ENCODE data around the gene YTHDC1. TPM values are rescaled to one million over a fixed set of nuclear protein-coding genes. Genes with fewer than 3 reads are reported as not detected.

Gene YTHDC1
- total and polyA plus RNA-seq, 4 donors: 37.8 to 103 (median 66.8) TPM

DNA sequence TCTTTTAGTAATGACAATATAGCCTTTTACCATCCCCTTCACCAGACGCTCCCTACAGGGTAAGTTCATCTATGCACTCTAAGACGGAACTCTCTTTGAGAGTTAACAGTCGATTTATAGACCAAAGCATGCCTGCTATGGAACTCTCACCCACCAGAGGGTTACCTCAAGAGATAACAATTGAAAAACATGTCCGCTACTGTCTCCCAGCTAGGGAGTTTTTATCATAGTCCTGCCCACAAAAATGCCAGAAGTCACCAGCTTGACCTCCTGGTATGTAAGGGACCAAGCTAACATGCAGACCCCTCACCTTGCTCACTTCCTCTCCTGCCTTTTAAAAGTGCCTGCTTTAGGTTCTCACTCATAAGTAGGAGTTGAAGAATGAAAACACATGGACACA is 16.7 kb upstream of the YTHDC1 start:
- Histone ChIP-seq H3K36me3 (ENCODE audit: control insufficient read depth in 1 of 2, insufficient read depth in 2 of 2, low read length in 1 of 2) (no peaks in the 10 kb centered on the region), H3K27me3 (ENCODE audit: control insufficient read depth in 1 of 2, insufficient read depth in 2 of 2, low read length in 1 of 2) (no peaks in the 10 kb centered on the region), H3K4me3 (ENCODE audit: low read length in 2 of 2) (no peak overlapping the region), H3K9me3 (ENCODE audit: control insufficient read depth, low read length) (no peaks in the 10 kb centered on the region), H3K4me1 (ENCODE audit: control insufficient read depth in 1 of 2, insufficient read depth in 2 of 2, low read length in 2 of 2) (no peaks in the 10 kb centered on the region), H3K27ac (ENCODE audit: low read depth in 1 of 2, low read length in 2 of 2) (no peak overlapping the region)
- intact Hi-C loops (cut with DNase I): no loop called here
- WGBS, 2 donors: 86 to 91% methylated on average over 4 of the region's 4 CpGs
- no peak for DNase-seq
- no peak for ATAC-seq (ENCODE audit: low FRiP score)

DNA sequence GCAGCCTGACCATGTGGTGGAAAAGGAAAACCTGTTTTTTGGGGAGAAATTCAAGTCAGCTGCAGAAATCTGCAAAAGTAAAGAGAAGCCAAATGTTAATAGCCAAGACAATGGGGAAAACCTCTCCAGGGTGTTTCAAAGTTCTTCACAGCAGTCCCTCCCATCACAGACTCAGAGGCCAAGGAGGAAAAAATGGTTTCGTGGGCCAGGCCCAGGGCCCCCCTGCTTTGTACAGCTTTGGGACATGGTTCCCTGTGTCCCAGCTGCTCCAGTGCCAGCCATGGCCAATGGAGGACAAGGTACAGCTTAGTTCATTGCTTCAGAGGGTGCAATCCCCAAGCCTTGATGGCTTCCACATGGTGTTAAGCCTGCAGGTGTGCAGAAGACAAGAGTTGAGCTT is 15.2 kb upstream of the YTHDC1 start:
- intact Hi-C loops (cut with DNase I): no loop called here
- ATAC-seq (ENCODE audit: low FRiP score): no peak
- 85 to 95% methylated on average over 1 of the region's 1 CpG for WGBS, 2 donors

DNA sequence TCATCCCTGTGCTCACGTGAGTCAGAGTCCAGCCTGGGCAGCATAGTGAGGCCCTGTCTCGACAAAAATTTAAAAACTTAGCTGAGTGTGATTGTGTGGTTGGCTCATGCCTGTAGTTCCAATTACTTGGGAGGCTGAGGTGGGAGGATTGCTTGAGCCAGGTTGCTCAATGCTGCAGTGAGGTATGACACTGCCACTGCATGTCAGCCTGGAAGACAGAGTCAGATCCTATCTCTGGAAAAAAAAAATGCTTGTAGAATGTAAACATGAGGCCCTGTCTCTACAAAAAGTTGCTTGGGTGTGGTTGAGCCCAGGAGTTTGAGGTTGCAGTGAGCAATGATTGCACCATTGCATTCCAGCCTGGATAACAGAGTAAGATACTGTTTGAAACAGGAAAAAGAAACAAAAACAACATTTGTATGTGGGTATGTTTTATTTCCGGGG is 11.3 kb upstream of the YTHDC1 start:
- H3K9me3 ChIP-seq (ENCODE audit: control insufficient read depth, low read length): no peaks in the 10 kb centered on the region
- ATAC-seq (ENCODE audit: low FRiP score) (no peak), DNase-seq (no peak)
- no peaks in the 10 kb centered on the region for H3K27me3 ChIP-seq (ENCODE audit: control insufficient read depth in 1 of 2, insufficient read depth in 2 of 2, low read length in 1 of 2)
- H3K36me3 ChIP-seq (ENCODE audit: control insufficient read depth in 1 of 2, insufficient read depth in 2 of 2, low read length in 1 of 2): no peaks in the 10 kb centered on the region
- no peak overlapping the region for H3K4me3 ChIP-seq (ENCODE audit: low read length in 2 of 2)
- intact Hi-C loops (cut with DNase I): loop anchor here in 1 of 2 donors (5.0 kb wide), 1 partner anchor 54 kb away; no protein-coding TSS in a partner anchor
- no peaks in the 10 kb centered on the region for H3K4me1 ChIP-seq (ENCODE audit: control insufficient read depth in 1 of 2, insufficient read depth in 2 of 2, low read length in 2 of 2)
- 82 to 87% methylated on average over 3 of the region's 3 CpGs for WGBS, 2 donors
- H3K27ac ChIP-seq (ENCODE audit: low read depth in 1 of 2, low read length in 2 of 2): no peak overlapping the region

More for the DNA sequence above, 15.2 kb upstream of the YTHDC1 start:
- Histone ChIP-seq H3K4me3 (ENCODE audit: low read length in 2 of 2) (no peak overlapping the region), H3K4me1 (ENCODE audit: control insufficient read depth in 1 of 2, insufficient read depth in 2 of 2, low read length in 2 of 2) (no peaks in the 10 kb centered on the region), H3K27me3 (ENCODE audit: control insufficient read depth in 1 of 2, insufficient read depth in 2 of 2, low read length in 1 of 2) (no peaks in the 10 kb centered on the region), H3K9me3 (ENCODE audit: control insufficient read depth, low read length) (no peaks in the 10 kb centered on the region), H3K36me3 (ENCODE audit: control insufficient read depth in 1 of 2, insufficient read depth in 2 of 2, low read length in 1 of 2) (no peaks in the 10 kb centered on the region), H3K27ac (ENCODE audit: low read depth in 1 of 2, low read length in 2 of 2) (no peak overlapping the region)
- DNase-seq: no peak

DNA sequence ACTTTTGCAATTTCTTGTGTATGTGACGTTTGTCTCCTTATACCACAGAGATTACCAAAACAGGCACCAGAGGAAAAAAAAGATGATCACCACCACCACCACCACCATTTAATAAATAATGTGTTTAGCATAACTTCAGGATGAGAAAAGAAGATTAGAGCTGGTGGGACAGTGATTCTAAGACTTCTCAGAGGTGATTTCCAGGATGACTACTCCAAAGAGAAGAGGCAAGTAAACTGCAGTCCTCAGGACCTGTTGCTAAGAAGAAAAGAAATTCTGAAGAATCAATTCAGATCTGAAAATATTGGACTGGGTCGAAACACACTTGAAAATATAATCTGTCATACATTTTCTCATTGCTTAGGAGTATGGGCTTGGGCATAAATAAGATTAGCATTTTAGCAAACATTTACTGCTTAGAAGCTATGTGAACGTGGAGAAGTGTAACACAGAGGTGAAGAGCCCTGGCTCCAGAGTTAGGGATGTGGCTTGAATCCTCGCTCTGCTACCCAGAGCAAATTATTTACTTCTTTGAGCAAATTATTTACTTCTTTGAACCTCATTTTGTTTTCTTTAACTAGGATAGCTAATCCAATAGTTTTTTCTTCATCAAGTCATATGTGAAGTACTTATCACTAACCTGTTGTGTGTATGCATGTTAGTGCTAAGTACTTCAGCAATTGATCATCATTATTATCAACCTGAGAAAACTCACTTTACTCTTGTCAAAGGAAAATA is 10.5 kb upstream of the YTHDC1 start:
- no peaks in the 10 kb centered on the region for H3K36me3 ChIP-seq (ENCODE audit: control insufficient read depth in 1 of 2, insufficient read depth in 2 of 2, low read length in 1 of 2)
- no peak overlapping the region for H3K4me3 ChIP-seq (ENCODE audit: low read length in 2 of 2)
- WGBS, 2 donors: 74 to 80% methylated on average over 4 of the region's 4 CpGs
- DNase-seq (no peak), ATAC-seq (ENCODE audit: low FRiP score) (no peak)
- H3K27me3 ChIP-seq (ENCODE audit: control insufficient read depth in 1 of 2, insufficient read depth in 2 of 2, low read length in 1 of 2): no peaks in the 10 kb centered on the region
- no peak overlapping the region for H3K27ac ChIP-seq (ENCODE audit: low read depth in 1 of 2, low read length in 2 of 2)
- no peaks in the 10 kb centered on the region for H3K4me1 ChIP-seq (ENCODE audit: control insufficient read depth in 1 of 2, insufficient read depth in 2 of 2, low read length in 2 of 2)
- no peaks in the 10 kb centered on the region for H3K9me3 ChIP-seq (ENCODE audit: control insufficient read depth, low read length)
- intact Hi-C loops (cut with DNase I): loop anchor here in 1 of 2 donors (5.0 kb wide), 1 partner anchor 53 kb away; no protein-coding TSS in a partner anchor

DNA sequence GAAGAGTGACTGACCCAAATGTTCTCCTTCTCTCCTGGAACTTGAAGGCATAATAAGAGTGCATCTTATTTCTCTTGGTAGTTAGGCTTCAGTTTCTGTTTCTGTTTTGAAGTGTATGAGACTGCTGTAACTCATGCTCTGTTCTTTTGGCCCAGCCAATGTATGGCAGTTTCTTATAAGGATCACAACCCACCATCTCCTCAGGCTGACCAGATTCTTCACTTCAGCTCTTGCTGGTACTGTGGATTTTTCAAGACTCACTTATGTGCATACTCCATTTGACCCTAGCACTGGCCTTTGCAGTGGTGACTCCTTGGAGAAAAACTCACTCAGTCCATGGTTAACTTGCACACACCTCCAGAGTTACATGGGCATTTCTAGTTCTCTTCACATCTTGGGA is 9.6 kb upstream of the YTHDC1 start:
- Histone ChIP-seq H3K27ac (ENCODE audit: low read depth in 1 of 2, low read length in 2 of 2) (no peak overlapping the region), H3K27me3 (ENCODE audit: control insufficient read depth in 1 of 2, insufficient read depth in 2 of 2, low read length in 1 of 2) (no peaks in the 10 kb centered on the region), H3K4me3 (ENCODE audit: low read length in 2 of 2) (no peak overlapping the region), H3K4me1 (ENCODE audit: control insufficient read depth in 1 of 2, insufficient read depth in 2 of 2, low read length in 2 of 2) (no peaks in the 10 kb centered on the region), H3K9me3 (ENCODE audit: control insufficient read depth, low read length) (no peaks in the 10 kb centered on the region), H3K36me3 (ENCODE audit: control insufficient read depth in 1 of 2, insufficient read depth in 2 of 2, low read length in 1 of 2) (no peaks in the 10 kb centered on the region)
- intact Hi-C loops (cut with DNase I): no loop called here
- DNase-seq (no peak), ATAC-seq (ENCODE audit: low FRiP score) (no peak)

DNA sequence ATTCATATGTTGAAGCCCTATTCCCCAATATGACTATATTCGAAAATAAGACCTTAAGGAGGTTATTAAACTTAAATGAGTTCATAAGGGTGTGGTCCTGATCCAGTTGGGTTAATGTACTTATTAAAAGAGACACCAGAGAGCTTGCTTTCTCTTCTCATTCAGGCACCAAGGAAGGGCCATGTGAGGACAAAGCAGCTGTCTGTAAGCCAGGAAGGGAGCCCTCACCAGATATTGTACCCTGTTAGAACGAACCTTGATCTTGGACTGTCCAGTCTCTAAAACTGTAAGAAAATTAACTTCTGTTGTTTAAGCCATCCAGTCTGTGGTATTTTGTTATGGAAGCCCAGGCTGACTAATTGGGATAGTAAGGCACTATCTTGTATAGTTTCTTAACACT is 9.1 kb upstream of the YTHDC1 start:
- Histone ChIP-seq H3K4me1 (ENCODE audit: control insufficient read depth in 1 of 2, insufficient read depth in 2 of 2, low read length in 2 of 2) (no peaks in the 10 kb centered on the region), H3K36me3 (ENCODE audit: control insufficient read depth in 1 of 2, insufficient read depth in 2 of 2, low read length in 1 of 2) (no peaks in the 10 kb centered on the region), H3K9me3 (ENCODE audit: control insufficient read depth, low read length) (no peaks in the 10 kb centered on the region), H3K27ac (ENCODE audit: low read depth in 1 of 2, low read length in 2 of 2) (no peak overlapping the region), H3K27me3 (ENCODE audit: control insufficient read depth in 1 of 2, insufficient read depth in 2 of 2, low read length in 1 of 2) (no peaks in the 10 kb centered on the region), H3K4me3 (ENCODE audit: low read length in 2 of 2) (no peak overlapping the region)
- WGBS, 2 donors: 86 to 87% methylated on average over 2 of the region's 2 CpGs
- DNase-seq (no peak), ATAC-seq (ENCODE audit: low FRiP score) (no peak)
- intact Hi-C loops (cut with DNase I): no loop called here

DNA sequence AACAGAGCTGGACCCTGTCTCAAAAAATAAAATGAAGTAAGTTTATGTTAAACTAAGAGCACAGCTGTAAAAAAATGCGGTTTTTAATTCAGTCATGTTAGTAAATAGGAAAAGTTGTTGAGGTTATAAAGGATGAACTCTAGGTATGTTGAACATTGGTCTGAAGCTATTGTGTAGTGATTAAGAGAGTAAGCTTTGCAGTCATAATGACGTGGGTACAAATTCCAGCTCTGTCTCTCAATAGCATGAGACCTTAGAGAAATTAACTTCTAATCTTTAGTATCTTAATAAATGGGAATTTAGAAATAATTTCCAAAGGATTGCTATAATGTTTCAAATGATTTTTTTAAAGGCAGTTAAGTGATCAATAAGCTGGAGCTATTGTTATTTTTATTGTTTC is 2.9 kb upstream of the YTHDC1 start:
- ATAC-seq (ENCODE audit: low FRiP score) (no peak), DNase-seq (no peak)
- Histone ChIP-seq H3K4me1 (ENCODE audit: control insufficient read depth in 1 of 2, insufficient read depth in 2 of 2, low read length in 2 of 2) (peaks cover 0 to 1% of the 10 kb centered on the region in 2 donors), H3K27me3 (ENCODE audit: control insufficient read depth in 1 of 2, insufficient read depth in 2 of 2, low read length in 1 of 2) (no peaks in the 10 kb centered on the region), H3K9me3 (ENCODE audit: control insufficient read depth, low read length) (no peaks in the 10 kb centered on the region), H3K27ac (ENCODE audit: low read depth in 1 of 2, low read length in 2 of 2) (no peak overlapping the region), H3K36me3 (ENCODE audit: control insufficient read depth in 1 of 2, insufficient read depth in 2 of 2, low read length in 1 of 2) (no peaks in the 10 kb centered on the region), H3K4me3 (ENCODE audit: low read length in 2 of 2) (no peak overlapping the region)
- 70 to 72% methylated on average over 2 of the region's 2 CpGs for WGBS, 2 donors
- intact Hi-C loops (cut with DNase I): no loop called here

DNA sequence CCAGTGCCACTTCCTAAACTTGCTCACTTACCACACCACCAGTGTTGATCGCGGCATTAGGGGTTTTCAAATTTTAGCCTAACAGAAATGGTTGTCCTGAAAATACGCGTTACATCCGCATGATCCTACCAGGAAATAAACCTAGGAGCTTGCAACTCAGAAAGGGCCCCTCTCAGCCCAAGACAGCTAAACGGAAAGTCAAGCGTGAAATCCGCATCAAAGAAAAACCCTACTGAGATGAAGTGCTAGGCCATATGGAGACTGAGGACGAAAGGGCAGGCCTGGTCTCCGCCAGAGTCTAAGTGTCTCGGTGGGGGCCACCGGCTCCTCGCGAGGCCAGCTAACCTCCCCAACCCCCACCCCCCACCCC is 626 bp downstream of the YTHDC1 start:
- peak overlapping the region; percentile 67 to 90 for H3K4me3 ChIP-seq (ENCODE audit: low read length in 2 of 2)
- WGBS, 2 donors: 0 to 1% methylated on average over 13 to 14 of the region's 14 CpGs
- no peaks in the 10 kb centered on the region for H3K36me3 ChIP-seq (ENCODE audit: control insufficient read depth in 1 of 2, insufficient read depth in 2 of 2, low read length in 1 of 2)
- no peaks in the 10 kb centered on the region for H3K27me3 ChIP-seq (ENCODE audit: control insufficient read depth in 1 of 2, insufficient read depth in 2 of 2, low read length in 1 of 2)
- DNase-seq: no peak
- peaks cover 1 to 8% of the 10 kb centered on the region in 2 donors for H3K4me1 ChIP-seq (ENCODE audit: control insufficient read depth in 1 of 2, insufficient read depth in 2 of 2, low read length in 2 of 2)
- intact Hi-C loops (cut with DNase I): loop anchor here in 1 of 2 donors (2.0 kb wide), 1 partner anchor 24 kb away; no protein-coding TSS in a partner anchor
- H3K9me3 ChIP-seq (ENCODE audit: control insufficient read depth, low read length): no peaks in the 10 kb centered on the region
- H3K27ac ChIP-seq (ENCODE audit: low read depth in 1 of 2, low read length in 2 of 2): peak overlapping the region; percentile 84 to 99
- peak; percentile 17 for ATAC-seq (ENCODE audit: low FRiP score)

DNA sequence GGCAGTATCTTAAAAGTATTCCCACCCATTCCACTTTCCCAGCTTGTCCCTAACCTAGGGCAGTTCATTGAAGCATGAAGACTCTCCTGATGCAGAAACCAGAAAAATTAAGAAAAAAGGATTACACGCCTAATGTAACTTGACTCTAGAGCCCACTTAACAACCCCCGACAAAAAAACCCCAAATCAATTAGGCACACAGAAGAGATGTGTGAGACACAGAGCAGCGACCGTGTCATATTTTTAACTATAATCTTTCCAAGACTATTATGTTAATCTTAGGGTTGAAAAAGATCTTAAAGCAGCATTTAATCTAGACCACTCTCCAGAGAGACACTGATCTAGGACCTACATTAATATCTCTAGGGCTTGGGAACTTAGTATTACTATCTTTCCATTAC is 1.3 kb downstream of the YTHDC1 start:
- Histone ChIP-seq H3K9me3 (ENCODE audit: control insufficient read depth, low read length) (no peaks in the 10 kb centered on the region), H3K27ac (ENCODE audit: low read depth in 1 of 2, low read length in 2 of 2) (no peak overlapping the region), H3K4me3 (ENCODE audit: low read length in 2 of 2) (peak overlapping the region; percentile 67 to 90), H3K4me1 (ENCODE audit: control insufficient read depth in 1 of 2, insufficient read depth in 2 of 2, low read length in 2 of 2) (peaks cover 1 to 8% of the 10 kb centered on the region in 2 donors), H3K36me3 (ENCODE audit: control insufficient read depth in 1 of 2, insufficient read depth in 2 of 2, low read length in 1 of 2) (no peaks in the 10 kb centered on the region), H3K27me3 (ENCODE audit: control insufficient read depth in 1 of 2, insufficient read depth in 2 of 2, low read length in 1 of 2) (no peaks in the 10 kb centered on the region)
- DNase-seq (no peak), ATAC-seq (ENCODE audit: low FRiP score) (no peak)
- intact Hi-C loops (cut with DNase I): loop anchor here in 1 of 2 donors (2.0 kb wide), 1 partner anchor 24 kb away; no protein-coding TSS in a partner anchor
- WGBS, 2 donors: 1% methylated on average over 4 of the region's 4 CpGs
